Prostate gland (tissue), 2 donors: Measurements from ENCODE around the gene ANGPT4.

Experiments
- CTCF ChIP-seq, 4 experiments: fragments of 200-600 bp in 2 of 4; fragments of 450-650 bp in 2 of 4; sonication (generic) in 2 of 4; IDR thresholded peaks; 1 replicate in 3 of 4; 2 replicates in 1 of 4; pipeline ENCODE4 v1.5.1; 2016 to 2019; ENCODE audit warnings: antibody characterized with exemption in 4 of 4, mild to moderate bottlenecking in 2 of 4, moderate library complexity in 2 of 4
- POLR2A ChIP-seq: fragments of 450-650 bp; IDR thresholded peaks from one replicate; pipeline ENCODE4 v1.6.1; 2016; ENCODE audit warnings: antibody characterized with exemption, mild to moderate bottlenecking
- POLR2AphosphoS5 ChIP-seq: sonication (generic); formaldehyde crosslinking; IDR thresholded peaks from one replicate; pipeline ENCODE4 v1.6.1; 2017; ENCODE audit warnings: antibody characterized with exemption

GRCh38 chr20:826695-827323, 89.3 kb downstream of the ANGPT4 start:
- no peak for TF ChIP-seq CTCF (IDR thresholded peaks at IDR 0.05)
- TF ChIP-seq POLR2A = no peak
- TF ChIP-seq POLR2AphosphoS5 = no peak
